ENCODE data around the gene SCUBE2. TPM values are rescaled to one million over a fixed set of nuclear protein-coding genes. Genes with fewer than 3 reads are reported as not detected.
"Not testable (repeated sequence)": the region's sequence is repeated elsewhere in the genome, so short reads cannot be mapped to it uniquely, and the experiment has no call there.

SCUBE2 gene
- total and polyA plus RNA-seq, 2 donors, result 2.1 to 2.5 TPM

DNA sequence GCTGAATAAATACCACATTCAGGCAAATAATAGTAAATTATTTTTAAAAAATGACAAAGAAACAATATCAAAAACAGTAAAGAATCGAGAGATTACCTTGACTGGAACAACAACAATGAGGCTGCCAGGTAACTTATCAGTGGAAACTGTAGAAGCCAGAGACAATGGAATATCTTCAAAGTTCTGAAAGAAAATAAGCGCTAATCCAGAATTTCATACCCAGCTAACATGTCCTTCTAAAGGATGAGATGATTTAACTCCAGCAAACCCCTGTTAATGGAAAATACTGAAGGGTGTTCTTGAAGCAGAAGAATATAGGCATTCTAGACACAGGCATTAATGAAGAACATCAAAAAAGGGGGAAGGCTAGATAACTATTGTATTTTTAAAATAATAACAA is 20.7 kb upstream of the SCUBE2 start:
- over 99% methylated on average over 2 of the region's 2 CpGs for WGBS
- Histone ChIP-seq H3K4me3 (ENCODE audit: low read length in 2 of 2) (no peak overlapping the region), H3K36me3 (ENCODE audit: control insufficient read depth in 2 of 2, insufficient read depth in 2 of 2, low read length in 1 of 2) (no peaks in the 10 kb centered on the region)

GRCh38 chr11:9109858-9110731 is 18.7 kb upstream of the SCUBE2 start:
- WGBS, result 95% methylated on average over 3 of the region's 3 CpGs
- Histone ChIP-seq H3K36me3 (ENCODE audit: control insufficient read depth in 2 of 2, insufficient read depth in 2 of 2, low read length in 1 of 2) (no peaks in the 10 kb centered on the region), H3K27ac (ENCODE audit: low read depth in 1 of 2, low read length in 1 of 2) (no peak overlapping the region), H3K4me3 (ENCODE audit: low read length in 2 of 2) (no peak overlapping the region), H3K27me3 (ENCODE audit: control insufficient read depth in 2 of 2, insufficient read depth in 1 of 2, low read length in 1 of 2) (no peaks in the 10 kb centered on the region), H3K4me1 (ENCODE audit: control insufficient read depth in 2 of 2, insufficient read depth in 2 of 2, low read length in 2 of 2) (no peaks in the 10 kb centered on the region), H3K9me3 (ENCODE audit: control insufficient read depth in 2 of 2, insufficient read depth in 1 of 2, low read length in 1 of 2) (peaks cover 0 to 3% of the 10 kb centered on the region in 2 donors)
- DNase-seq (ENCODE audit: low read depth in 6 of 9, low spot score in 9 of 9), result no peak

More for the DNA sequence above, 20.7 kb upstream of the SCUBE2 start:
- Histone ChIP-seq H3K27ac (ENCODE audit: low read depth in 1 of 2, low read length in 1 of 2) (no peak overlapping the region), H3K9me3 (ENCODE audit: control insufficient read depth in 2 of 2, insufficient read depth in 1 of 2, low read length in 1 of 2) (peaks cover 0 to 3% of the 10 kb centered on the region in 2 donors), H3K27me3 (ENCODE audit: control insufficient read depth in 2 of 2, insufficient read depth in 1 of 2, low read length in 1 of 2) (no peaks in the 10 kb centered on the region), H3K4me1 (ENCODE audit: control insufficient read depth in 2 of 2, insufficient read depth in 2 of 2, low read length in 2 of 2) (no peaks in the 10 kb centered on the region)
- no peak for DNase-seq (ENCODE audit: low read depth in 6 of 9, low spot score in 9 of 9)

DNA sequence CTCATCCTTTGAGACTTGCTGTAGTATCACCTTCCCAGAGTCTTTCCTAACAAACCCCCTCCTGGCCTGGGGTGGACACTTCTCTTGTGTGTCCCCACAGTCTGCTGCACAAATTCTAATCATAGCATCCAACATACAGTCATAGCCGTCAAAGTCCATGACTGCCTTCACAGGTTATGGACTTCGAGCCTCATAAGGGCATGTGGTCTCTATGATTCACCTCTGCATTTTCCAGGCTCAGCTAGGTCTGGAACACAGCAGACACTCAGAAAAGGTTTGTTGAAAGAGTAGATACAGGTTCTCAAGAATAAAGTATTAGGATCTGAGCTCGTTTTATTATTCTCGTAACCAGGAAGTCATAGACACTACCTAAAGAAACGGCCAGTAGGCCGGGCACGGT is 13.2 kb upstream of the SCUBE2 start:
- Histone ChIP-seq H3K36me3 (ENCODE audit: control insufficient read depth in 2 of 2, insufficient read depth in 2 of 2, low read length in 1 of 2) (no peaks in the 10 kb centered on the region), H3K4me1 (ENCODE audit: control insufficient read depth in 2 of 2, insufficient read depth in 2 of 2, low read length in 2 of 2) (no peaks in the 10 kb centered on the region), H3K9me3 (ENCODE audit: control insufficient read depth in 2 of 2, insufficient read depth in 1 of 2, low read length in 1 of 2) (no peaks in the 10 kb centered on the region), H3K27me3 (ENCODE audit: control insufficient read depth in 2 of 2, insufficient read depth in 1 of 2, low read length in 1 of 2) (no peaks in the 10 kb centered on the region), H3K27ac (ENCODE audit: low read depth in 1 of 2, low read length in 1 of 2) (no peak overlapping the region), H3K4me3 (ENCODE audit: low read length in 2 of 2) (no peak overlapping the region)
- no peak for DNase-seq (ENCODE audit: low read depth in 6 of 9, low spot score in 9 of 9)
- 97% methylated on average over 7 of the region's 7 CpGs for WGBS

DNA sequence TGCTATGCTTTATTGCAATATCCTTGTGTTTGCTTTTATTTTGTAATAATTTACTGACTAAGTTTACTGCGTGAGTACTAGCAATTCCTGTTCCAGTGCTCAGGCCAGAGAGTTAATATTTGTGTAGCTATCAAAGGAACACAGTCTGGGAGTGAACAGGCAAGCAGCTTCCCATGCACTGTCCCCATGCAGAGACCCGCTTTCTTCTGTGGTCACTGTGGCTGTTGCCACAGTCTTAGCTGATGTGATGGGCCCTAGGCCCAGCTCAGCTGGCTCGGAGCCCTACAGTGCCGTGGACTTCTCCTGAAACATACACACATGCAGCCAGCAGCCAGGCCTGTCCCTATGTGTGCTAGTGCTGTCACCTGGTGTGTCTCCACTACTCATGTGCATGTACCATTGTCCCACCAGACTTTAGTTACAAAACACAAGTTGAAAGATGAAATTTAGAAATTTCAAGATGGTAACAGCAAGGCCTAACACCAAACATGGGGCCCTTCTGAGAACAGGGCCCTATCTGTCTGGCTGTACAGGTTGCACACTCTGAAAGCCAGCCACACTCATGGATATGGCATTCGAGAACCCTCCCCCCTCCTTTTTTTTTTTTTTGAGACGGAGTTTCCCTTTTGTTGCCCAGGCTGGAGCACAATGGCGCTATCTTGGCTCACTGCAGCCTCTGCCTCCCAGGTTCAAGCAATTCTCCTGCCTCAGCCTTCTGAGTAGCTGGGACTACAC is 12.3 kb upstream of the SCUBE2 start:
- DNase-seq (ENCODE audit: low read depth in 6 of 9, low spot score in 9 of 9), result no peak
- 98% methylated on average over 7 of the region's 7 CpGs for WGBS

GRCh38 chr11:9099617-9100016 is 8.2 kb upstream of the SCUBE2 start:
- whole genome bisulfite sequencing, result 85% methylated on average over 4 of the region's 4 CpGs
- H3K4me3 ChIP-seq (ENCODE audit: low read length in 2 of 2), result no peak overlapping the region
- H3K9me3 ChIP-seq (ENCODE audit: control insufficient read depth in 2 of 2, insufficient read depth in 1 of 2, low read length in 1 of 2), result no peaks in the 10 kb centered on the region
- H3K27ac ChIP-seq (ENCODE audit: low read depth in 1 of 2, low read length in 1 of 2), result no peak overlapping the region
- peaks cover 0 to 7% of the 10 kb centered on the region in 2 donors for H3K27me3 ChIP-seq (ENCODE audit: control insufficient read depth in 2 of 2, insufficient read depth in 1 of 2, low read length in 1 of 2)
- H3K36me3 ChIP-seq (ENCODE audit: control insufficient read depth in 2 of 2, insufficient read depth in 2 of 2, low read length in 1 of 2), result no peaks in the 10 kb centered on the region
- no peak for DNase-seq (ENCODE audit: low read depth in 6 of 9, low spot score in 9 of 9)
- no peaks in the 10 kb centered on the region for H3K4me1 ChIP-seq (ENCODE audit: control insufficient read depth in 2 of 2, insufficient read depth in 2 of 2, low read length in 2 of 2)

More for the DNA sequence above, 12.3 kb upstream of the SCUBE2 start:
- Histone ChIP-seq H3K4me3 (ENCODE audit: low read length in 2 of 2) (no peak overlapping the region), H3K27me3 (ENCODE audit: control insufficient read depth in 2 of 2, insufficient read depth in 1 of 2, low read length in 1 of 2) (no peaks in the 10 kb centered on the region), H3K9me3 (ENCODE audit: control insufficient read depth in 2 of 2, insufficient read depth in 1 of 2, low read length in 1 of 2) (no peaks in the 10 kb centered on the region), H3K36me3 (ENCODE audit: control insufficient read depth in 2 of 2, insufficient read depth in 2 of 2, low read length in 1 of 2) (no peaks in the 10 kb centered on the region), H3K27ac (ENCODE audit: low read depth in 1 of 2, low read length in 1 of 2) (no peak overlapping the region), H3K4me1 (ENCODE audit: control insufficient read depth in 2 of 2, insufficient read depth in 2 of 2, low read length in 2 of 2) (no peaks in the 10 kb centered on the region)

- not testable (repeated sequence) for H3K4me1 ChIP-seq (ENCODE audit: control insufficient read depth in 2 of 2, insufficient read depth in 2 of 2, low read length in 2 of 2); H3K4me3 ChIP-seq (ENCODE audit: low read length in 2 of 2); H3K36me3 ChIP-seq (ENCODE audit: control insufficient read depth in 2 of 2, insufficient read depth in 2 of 2, low read length in 1 of 2); H3K9me3 ChIP-seq (ENCODE audit: control insufficient read depth in 2 of 2, insufficient read depth in 1 of 2, low read length in 1 of 2); H3K27ac ChIP-seq (ENCODE audit: low read depth in 1 of 2, low read length in 1 of 2); DNase-seq (ENCODE audit: low read depth in 6 of 9, low spot score in 9 of 9)
- H3K27me3 ChIP-seq (ENCODE audit: control insufficient read depth in 2 of 2, insufficient read depth in 1 of 2, low read length in 1 of 2), result peaks cover 3 to 16% of the 10 kb centered on the region in 2 donors
- WGBS, result 97% methylated on average over 2 of the region's 2 CpGs
Observed at GRCh38 chr11:9098455-9098854, 7.1 kb upstream of the SCUBE2 start.

DNA sequence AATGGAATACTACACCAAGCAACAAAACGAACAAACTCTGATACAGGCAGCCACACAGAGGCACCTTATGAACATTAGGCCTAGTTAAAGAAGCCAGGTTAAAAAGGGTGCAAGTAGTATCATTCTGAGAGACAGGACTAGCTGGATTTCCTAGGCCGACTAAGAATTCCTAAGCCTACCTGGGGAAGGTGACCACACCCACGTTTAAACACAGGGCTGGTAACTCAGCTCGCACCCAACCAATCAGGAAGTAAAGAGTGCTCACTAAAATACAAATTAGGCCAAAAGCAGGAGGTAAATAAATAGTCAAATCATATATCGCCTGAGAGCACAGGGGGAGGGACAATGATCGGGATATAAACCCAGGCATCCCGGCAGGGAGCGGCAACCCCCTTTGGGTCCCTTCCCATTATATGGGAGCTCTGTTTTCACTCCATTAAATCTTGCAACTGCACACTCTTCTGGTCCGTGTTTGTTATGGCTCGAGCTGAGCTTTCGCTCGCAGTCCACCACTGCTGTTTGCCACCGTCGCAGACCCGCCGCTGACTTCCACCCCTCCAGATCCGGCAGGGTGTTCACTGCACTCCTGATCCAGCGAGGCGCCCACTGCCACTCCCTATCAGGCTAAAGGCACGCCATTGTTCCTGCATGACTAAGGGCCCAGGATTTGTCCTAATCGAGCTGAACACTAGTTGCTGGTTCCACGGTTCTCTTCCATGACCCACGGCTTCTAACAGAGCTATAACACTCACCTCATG is 6.0 kb upstream of the SCUBE2 start:
- not testable (repeated sequence) for H3K27ac ChIP-seq (ENCODE audit: low read depth in 1 of 2, low read length in 1 of 2); H3K36me3 ChIP-seq (ENCODE audit: control insufficient read depth in 2 of 2, insufficient read depth in 2 of 2, low read length in 1 of 2); H3K9me3 ChIP-seq (ENCODE audit: control insufficient read depth in 2 of 2, insufficient read depth in 1 of 2, low read length in 1 of 2); H3K4me3 ChIP-seq (ENCODE audit: low read length in 2 of 2); H3K4me1 ChIP-seq (ENCODE audit: control insufficient read depth in 2 of 2, insufficient read depth in 2 of 2, low read length in 2 of 2); DNase-seq (ENCODE audit: low read depth in 6 of 9, low spot score in 9 of 9)
- 97% methylated on average over 23 of the region's 23 CpGs for WGBS
- peaks cover 9 to 26% of the 10 kb centered on the region in 2 donors for H3K27me3 ChIP-seq (ENCODE audit: control insufficient read depth in 2 of 2, insufficient read depth in 1 of 2, low read length in 1 of 2)

GRCh38 chr11:9096427-9096826 is 5.0 kb upstream of the SCUBE2 start:
- no peaks in the 10 kb centered on the region for H3K9me3 ChIP-seq (ENCODE audit: control insufficient read depth in 2 of 2, insufficient read depth in 1 of 2, low read length in 1 of 2)
- no peaks in the 10 kb centered on the region for H3K36me3 ChIP-seq (ENCODE audit: control insufficient read depth in 2 of 2, insufficient read depth in 2 of 2, low read length in 1 of 2)
- H3K4me3 ChIP-seq (ENCODE audit: low read length in 2 of 2), result no peak overlapping the region
- 97% methylated on average over 5 of the region's 5 CpGs for WGBS
- H3K27ac ChIP-seq (ENCODE audit: low read depth in 1 of 2, low read length in 1 of 2), result no peak overlapping the region
- H3K4me1 ChIP-seq (ENCODE audit: control insufficient read depth in 2 of 2, insufficient read depth in 2 of 2, low read length in 2 of 2), result peaks cover 0 to 4% of the 10 kb centered on the region in 2 donors
- no peak for DNase-seq (ENCODE audit: low read depth in 6 of 9, low spot score in 9 of 9)
- H3K27me3 ChIP-seq (ENCODE audit: control insufficient read depth in 2 of 2, insufficient read depth in 1 of 2, low read length in 1 of 2), result peaks cover 17 to 34% of the 10 kb centered on the region in 2 donors

Measured in thymus (tissue), 11 donors.